Measurements from ENCODE around the gene CEP192. TPM values are rescaled to one million over a fixed set of nuclear protein-coding genes. Genes with fewer than 3 reads are reported as not detected.

Gene CEP192
- total and polyA plus RNA-seq, 2 of the 13 experiments (the other 11 are each of a cell fraction or from before 2014, with no cell fraction given): 15.3 to 24.7 TPM

GRCh38 chr18:13035249-13035914 lies 44.2 kb downstream of the CEP192 start:
- H2AFZ ChIP-seq (ENCODE audit: low read length): no peak overlapping the region
- no peaks in the 10 kb centered on the region for H3K9me3 ChIP-seq (ENCODE audit: low read length)
- no TSS peak for BruUV-seq (replicated peaks)
- ChIA-PET POLR2A (no interaction called here), CTCF (ENCODE audit: low intra/inter-chr PET ratio, low total read pairs) (no interaction called here)
- TF ChIP-seq GPBP1L1 (CRISPR knock-in tag; IDR thresholded peaks at IDR 0.05): no peak
- TF ChIP-seq CEBPB (IDR thresholded peaks at IDR 0.05; ENCODE audit: borderline replicate concordance, low read depth, low read length): no peak
- TF ChIP-seq ZNF501 (CRISPR knock-in tag; IDR thresholded peaks at IDR 0.05): no peak
- no peak for TF ChIP-seq NR2F6 (IDR thresholded peaks at IDR 0.05)
- TF ChIP-seq NR2F6 (CRISPR knock-in tag; IDR thresholded peaks at IDR 0.05): no peak
- TF ChIP-seq NCOA1 (CRISPR knock-in tag; IDR thresholded peaks at IDR 0.05): no peak
- TF ChIP-seq ZBTB21 (CRISPR knock-in tag; IDR thresholded peaks at IDR 0.05): no peak
- no peak for TF ChIP-seq ETV5 (CRISPR knock-in tag; IDR thresholded peaks at IDR 0.05; ENCODE audit: borderline replicate concordance)
- no peak for TF ChIP-seq EHMT2 (IDR thresholded peaks at IDR 0.05; ENCODE audit: borderline replicate concordance, low read depth, low read length)
- no peak for TF ChIP-seq FOSL1 (CRISPR knock-in tag; IDR thresholded peaks at IDR 0.05; ENCODE audit: borderline replicate concordance)
- no peak for TF ChIP-seq HNF4G (IDR thresholded peaks at IDR 0.05; ENCODE audit: borderline replicate concordance, low read depth, low read length)
- no peak for TF ChIP-seq HNF4G (CRISPR knock-in tag; IDR thresholded peaks at IDR 0.05; ENCODE audit: borderline replicate concordance, low read depth)
- TF ChIP-seq NR0B2 (CRISPR knock-in tag; IDR thresholded peaks at IDR 0.05): no peak
- H3K27ac ChIP-seq (ENCODE audit: extremely low read length, insufficient read depth, low read length): no peak overlapping the region
- WGBS (ENCODE audit: low lambda C conversion rate): 98% methylated on average over 7 of the region's 7 CpGs
- ATAC-seq (no peak), DNase-seq (ENCODE audit: low spot score) (no peak), FAIRE-seq (no peak)
- H3K27me3 ChIP-seq (ENCODE audit: control insufficient read depth in 1 of 2, insufficient read depth in 2 of 2, low read length in 2 of 2): no peaks in the 10 kb centered on the region
- peaks cover 6 to 29% of the 10 kb centered on the region in 2 experiments for H3K36me3 ChIP-seq (replicated peaks in 1 of 2; ENCODE audit: control insufficient read depth in 1 of 2, insufficient read depth in 2 of 2, low read length in 2 of 2)
- H3K4me1 ChIP-seq (ENCODE audit: insufficient read depth, low read length): no peaks in the 10 kb centered on the region
- in situ Hi-C loops (cut with HindIII; ENCODE audit: extremely low pct_ligation_motif_present, low pct_unique_long_range_greater_than_20kb): no loop called here
- no peak overlapping the region for H3K4me3 ChIP-seq (replicated peaks in 1 of 3; ENCODE audit: insufficient read depth in 1 of 3, low read depth in 2 of 3, low read length in 3 of 3)
- H3K9ac ChIP-seq (ENCODE audit: insufficient read depth, low read depth, low read length): no peak overlapping the region
- intact Hi-C loops (cut with micrococcal nuclease; ENCODE audit: unreplicated experiment): no loop called here
- no peaks in the 10 kb centered on the region for H4K20me1 ChIP-seq (ENCODE audit: insufficient read depth, low read length)
- no peak overlapping the region for H3K4me2 ChIP-seq (ENCODE audit: low read depth, low read length)
- H3K79me2 ChIP-seq (ENCODE audit: insufficient read depth, low read length): no peaks in the 10 kb centered on the region

Data from HepG2 (cell line).